ENCODE measurements around the gene THOC6. TPM values are rescaled to one million over a fixed set of nuclear protein-coding genes. Genes with fewer than 3 reads are reported as not detected.
"Not testable (repeated sequence)": the region's sequence is repeated elsewhere in the genome, so short reads cannot be mapped to it uniquely, and the experiment has no call there.

Gene THOC6
- total RNA-seq, 2 donors from 2014 or later: 21.3 to 23.7 TPM

GRCh38 chr16:3051494-3051893, 27.7 kb downstream of the THOC6 start:
- peaks cover 5% of the 10 kb centered on the region for H3K36me3 Mint-ChIP-seq (ENCODE audit: low read depth)
- H3K9me3 ChIP-seq (ENCODE audit: control insufficient read depth, low read length, poor library complexity, severe bottlenecking): no peaks in the 10 kb centered on the region
- H3K4me1 Mint-ChIP-seq: peaks cover 26% of the 10 kb centered on the region
- DNase-seq (no peak), ATAC-seq (no peak)
- no peak overlapping the region for H3K27ac Mint-ChIP-seq
- H3K27me3 Mint-ChIP-seq: peaks cover 13% of the 10 kb centered on the region
- no peak overlapping the region for H3K4me3 Mint-ChIP-seq

DNA sequence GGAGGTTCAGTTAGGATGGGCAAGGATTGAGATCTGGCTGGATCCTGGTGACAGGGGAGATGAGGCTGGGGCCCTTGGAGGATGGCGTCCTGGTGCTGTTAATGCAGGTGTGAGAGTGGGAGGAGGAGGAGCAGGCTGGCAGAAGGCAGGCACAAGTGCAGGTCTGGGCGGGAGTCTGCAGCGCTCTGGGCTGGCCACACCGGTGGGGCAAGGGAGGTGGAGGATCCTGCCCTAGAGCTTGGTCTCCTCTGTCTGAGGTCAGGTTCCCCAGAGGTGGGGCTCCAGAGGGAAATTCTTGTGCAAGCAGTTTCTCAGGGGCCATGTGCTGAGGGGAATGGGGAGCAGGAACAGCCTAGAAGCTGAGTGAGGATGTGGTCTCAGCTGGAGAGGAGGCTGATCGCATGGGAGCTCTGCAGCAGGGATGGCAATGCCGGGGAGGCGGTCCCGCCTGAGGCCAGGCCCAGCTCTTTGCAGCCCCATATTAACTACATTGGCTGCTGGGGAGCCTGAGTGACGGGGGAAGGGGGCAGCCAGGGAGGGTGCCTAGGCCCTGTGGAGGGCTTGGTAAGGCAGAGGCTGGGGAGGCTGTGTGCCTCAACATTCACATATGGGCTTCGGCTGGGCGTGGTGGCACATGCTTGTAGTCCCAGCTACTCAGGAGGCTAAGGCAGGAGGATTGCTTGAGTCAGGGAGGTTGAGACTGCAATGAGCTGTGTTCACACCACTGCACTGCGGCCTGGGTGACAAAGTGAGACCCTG, 28.9 kb downstream of the THOC6 start:
- not testable (repeated sequence) for H3K36me3 Mint-ChIP-seq (ENCODE audit: low read depth); H3K4me3 Mint-ChIP-seq; H3K27ac Mint-ChIP-seq

GRCh38 chr16:3053330-3053710, 29.5 kb downstream of the THOC6 start:
- not testable (repeated sequence) for DNase-seq; H3K27ac Mint-ChIP-seq; H3K27me3 Mint-ChIP-seq; H3K9me3 ChIP-seq (ENCODE audit: control insufficient read depth, low read length, poor library complexity, severe bottlenecking); H3K36me3 Mint-ChIP-seq (ENCODE audit: low read depth); H3K4me3 Mint-ChIP-seq
- ATAC-seq: peak; percentile 18
- peaks cover 26% of the 10 kb centered on the region for H3K4me1 Mint-ChIP-seq

More for the DNA sequence above, 28.9 kb downstream of the THOC6 start:
- DNase-seq; H3K9me3 ChIP-seq (ENCODE audit: control insufficient read depth, low read length, poor library complexity, severe bottlenecking): not testable (repeated sequence)
- Mint-ChIP-seq H3K4me1 (peaks cover 29% of the 10 kb centered on the region), H3K27me3 (peaks cover 13% of the 10 kb centered on the region)
- ATAC-seq: peak; percentile 55

- no peak for ATAC-seq
- Mint-ChIP-seq H3K4me3 (peak overlapping the region; percentile 56), H3K27me3 (no peaks in the 10 kb centered on the region), H3K27ac (peak overlapping the region; percentile 74), H3K36me3 (ENCODE audit: low read depth) (peaks cover 5% of the 10 kb centered on the region), H3K4me1 (peaks cover 27% of the 10 kb centered on the region)
- H3K9me3 ChIP-seq (ENCODE audit: control insufficient read depth, low read length, poor library complexity, severe bottlenecking): no peaks in the 10 kb centered on the region
- DNase-seq: no peak
Observed at GRCh38 chr16:3054965-3055733, 31.3 kb downstream of the THOC6 start.

DNA sequence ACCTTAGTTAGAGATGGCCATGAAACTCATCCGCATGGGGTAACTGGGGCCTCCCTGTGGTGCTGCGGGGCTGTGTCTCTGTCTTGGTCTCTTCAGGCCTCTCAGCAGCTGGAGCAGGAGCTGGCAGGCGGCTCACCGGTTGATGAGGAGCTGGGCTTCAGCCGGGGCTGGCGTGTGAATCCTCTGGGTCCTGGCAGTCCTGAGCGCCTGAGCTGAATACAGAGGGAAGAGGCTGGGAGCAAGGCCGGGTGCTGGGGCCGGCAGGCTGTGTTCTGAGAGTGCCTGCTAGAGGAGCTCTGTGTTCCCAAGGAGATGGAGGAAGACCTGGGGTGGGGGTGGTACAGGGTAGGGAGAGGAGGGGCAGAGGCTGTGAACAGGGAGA, 31.9 kb downstream of the THOC6 start:
- not testable (repeated sequence) for H3K36me3 Mint-ChIP-seq (ENCODE audit: low read depth); ATAC-seq; H3K27me3 Mint-ChIP-seq; H3K9me3 ChIP-seq (ENCODE audit: control insufficient read depth, low read length, poor library complexity, severe bottlenecking); DNase-seq
- H3K4me3 Mint-ChIP-seq: peak overlapping the region; percentile 56
- peaks cover 28% of the 10 kb centered on the region for H3K4me1 Mint-ChIP-seq
- H3K27ac Mint-ChIP-seq: peak overlapping the region; percentile 74

DNA sequence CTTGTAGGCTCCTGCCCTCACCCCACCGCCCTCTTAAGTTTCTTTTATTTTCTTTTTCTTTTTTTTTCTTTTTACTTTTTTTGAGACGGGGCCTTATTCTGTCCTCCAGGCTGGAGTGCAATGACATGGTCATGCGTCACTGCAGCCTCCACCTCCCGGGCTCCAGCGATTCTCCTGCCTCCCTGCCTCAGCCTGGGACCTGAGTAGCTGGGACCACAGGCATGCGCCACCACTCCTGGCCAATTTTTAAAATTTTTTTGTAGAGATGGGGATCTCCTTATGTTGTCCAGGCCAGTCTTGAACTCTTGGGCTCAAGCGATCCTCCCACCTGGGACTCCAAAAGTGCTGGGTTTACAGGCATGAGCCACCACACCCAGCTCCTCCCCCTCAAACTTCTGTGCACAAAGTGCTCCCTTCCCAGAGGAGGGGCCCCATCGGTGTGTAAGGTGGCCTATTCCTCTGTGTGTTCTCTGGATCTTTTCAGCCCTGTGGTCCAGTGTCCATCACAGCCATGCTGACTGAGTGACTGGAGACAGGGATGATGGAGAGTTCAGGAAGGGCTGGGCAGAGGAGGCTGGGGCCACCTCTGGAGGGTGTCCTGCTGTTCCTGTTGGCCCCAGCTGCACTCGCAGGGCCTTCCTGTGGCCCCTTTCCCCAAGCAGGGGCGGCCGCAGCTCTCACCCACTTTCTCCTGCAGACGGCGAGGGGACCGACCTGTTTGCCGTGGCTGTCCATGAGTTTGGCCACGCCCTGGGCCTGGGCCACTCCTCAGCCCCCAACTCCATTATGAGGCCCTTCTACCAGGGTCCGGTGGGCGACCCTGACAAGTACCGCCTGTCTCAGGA, 32.7 kb downstream of the THOC6 start:
- Mint-ChIP-seq H3K27me3 (no peaks in the 10 kb centered on the region), H3K4me1 (peaks cover 27% of the 10 kb centered on the region)
- no peak for DNase-seq

DNA sequence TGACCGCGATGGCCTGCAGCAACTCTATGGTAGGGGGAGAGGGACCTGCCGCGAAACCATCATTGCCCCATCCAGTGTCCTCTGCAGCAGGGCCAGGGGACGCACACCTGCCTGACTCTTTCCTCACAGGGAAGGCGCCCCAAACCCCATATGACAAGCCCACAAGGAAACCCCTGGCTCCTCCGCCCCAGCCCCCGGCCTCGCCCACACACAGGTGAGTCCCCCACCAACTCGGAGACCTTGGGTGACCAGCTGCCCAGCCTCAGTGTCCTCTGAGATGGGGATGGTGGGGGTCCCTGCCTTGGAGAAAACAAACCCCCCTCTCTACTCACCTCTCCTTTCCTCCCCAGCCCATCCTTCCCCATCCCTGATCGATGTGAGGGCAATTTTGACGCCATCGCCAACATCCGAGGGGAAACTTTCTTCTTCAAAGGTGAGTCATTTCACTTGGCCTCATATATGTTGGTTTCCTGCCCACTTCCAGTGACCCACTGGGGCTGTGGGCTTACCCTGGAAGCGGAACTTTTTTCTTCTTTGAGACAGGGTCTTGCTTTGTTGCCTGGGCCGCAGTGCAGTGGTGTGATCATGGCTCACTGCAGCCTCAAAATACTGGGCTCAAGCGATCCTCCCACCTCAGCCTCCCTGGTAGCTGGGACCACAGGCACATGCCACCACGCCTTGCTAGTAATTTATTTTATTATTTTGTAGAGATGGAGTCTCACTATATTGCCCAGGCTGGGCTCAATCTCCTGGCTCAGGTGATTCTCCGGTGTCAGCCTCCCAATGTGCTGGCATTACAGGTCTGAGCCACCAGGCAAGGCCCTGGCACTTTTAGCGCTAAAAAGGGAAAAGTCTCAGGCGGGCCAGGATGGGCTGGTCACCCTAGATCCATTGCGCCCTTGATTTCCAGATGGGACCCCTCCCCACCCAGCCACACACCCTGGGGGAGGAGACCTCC, 33.6 kb downstream of the THOC6 start:
- Mint-ChIP-seq H3K27me3 (no peaks in the 10 kb centered on the region), H3K4me3 (peak overlapping the region; percentile 21), H3K4me1 (peaks cover 24% of the 10 kb centered on the region), H3K27ac (peak overlapping the region; percentile 74), H3K36me3 (ENCODE audit: low read depth) (peaks cover 5% of the 10 kb centered on the region)
- no peak for DNase-seq
- ATAC-seq: no peak
- H3K9me3 ChIP-seq (ENCODE audit: control insufficient read depth, low read length, poor library complexity, severe bottlenecking): no peaks in the 10 kb centered on the region

More for the DNA sequence above, 32.7 kb downstream of the THOC6 start:
- H3K9me3 ChIP-seq (ENCODE audit: control insufficient read depth, low read length, poor library complexity, severe bottlenecking): no peaks in the 10 kb centered on the region
- Mint-ChIP-seq H3K36me3 (ENCODE audit: low read depth) (peaks cover 5% of the 10 kb centered on the region), H3K27ac (peak overlapping the region; percentile 74), H3K4me3 (peak overlapping the region; percentile 21)
- no peak for ATAC-seq

- DNase-seq: peak in 2 of 3 donors; percentile 39 to 41
- Mint-ChIP-seq H3K4me3 (peak overlapping the region; percentile 93), H3K27me3 (no peaks in the 10 kb centered on the region), H3K36me3 (ENCODE audit: low read depth) (peaks cover 5% of the 10 kb centered on the region), H3K4me1 (peaks cover 32% of the 10 kb centered on the region), H3K27ac (peak overlapping the region; percentile 91)
- peak; percentile 66 for ATAC-seq
- no peaks in the 10 kb centered on the region for H3K9me3 ChIP-seq (ENCODE audit: control insufficient read depth, low read length, poor library complexity, severe bottlenecking)
Observed at GRCh38 chr16:3058139-3059030, 34.5 kb downstream of the THOC6 start.

GRCh38 chr16:3059041-3059722, 35.3 kb downstream of the THOC6 start:
- H3K9me3 ChIP-seq (ENCODE audit: control insufficient read depth, low read length, poor library complexity, severe bottlenecking): no peaks in the 10 kb centered on the region
- H3K27me3 Mint-ChIP-seq: no peaks in the 10 kb centered on the region
- peak overlapping the region; percentile 91 for H3K27ac Mint-ChIP-seq
- DNase-seq (peak; percentile 84 to 91 (median 90)), ATAC-seq (peak; percentile 92)
- H3K36me3 Mint-ChIP-seq (ENCODE audit: low read depth): no peaks in the 10 kb centered on the region
- peak overlapping the region; percentile 93 for H3K4me3 Mint-ChIP-seq
- peaks cover 30% of the 10 kb centered on the region for H3K4me1 Mint-ChIP-seq

GRCh38 chr16:3059723-3060242, 35.9 kb downstream of the THOC6 start:
- peak overlapping the region; percentile 93 for H3K4me3 Mint-ChIP-seq
- H3K27ac Mint-ChIP-seq: peak overlapping the region; percentile 91
- H3K9me3 ChIP-seq (ENCODE audit: control insufficient read depth, low read length, poor library complexity, severe bottlenecking): no peaks in the 10 kb centered on the region
- H3K4me1 Mint-ChIP-seq: peaks cover 30% of the 10 kb centered on the region
- H3K36me3 Mint-ChIP-seq (ENCODE audit: low read depth): no peaks in the 10 kb centered on the region
- ATAC-seq (no peak), DNase-seq (no peak)
- H3K27me3 Mint-ChIP-seq: no peaks in the 10 kb centered on the region
